Left cardiac atrium (tissue), 4 donors: ENCODE data around the gene TCOF1. TPM values are rescaled to one million over a fixed set of nuclear protein-coding genes. Genes with fewer than 3 reads are reported as not detected.

Source experiments
- ATAC-seq, 2 donors: fragments of 200-7000 bp; cut with Tn5 transposase; one replicate each; pipeline ENCODE4 v1.9.1; 2020; ENCODE audit warnings: mild to moderate bottlenecking in 2 of 2, moderate library complexity in 2 of 2
- DNase-seq: peaks from one replicate; pipeline ENCODE4 v3.0.0-alpha.2; 2020
- intact Hi-C, 2 donors: fragments of 100-400 bp; cut with DNase I; formaldehyde crosslinking; loops; one replicate each; pipeline versions ENCODE4 v1.14.1 to v1.15.1; 2022 to 2023
- total RNA-seq, 2 donors: library from RNA; stranded (reverse); fragmentation: NEBNext Ultra II Directional; extraction: Animal tissue kit (Norgen Biotek cat#: 25700); gene quantifications; one replicate each; pipeline ENCODE4 v1.2.1, GENCODE V29; 2021
- donor health status: DM: no; HTN: yes; CAD: no.
- donor health status: DM: no; HTN: yes; CAD: no; lungs with severe emphysema.
- donor health status: DM: yes; HTN: yes; CAD: no.
- donor health status: Dilated cardiomyopathy.

Gene TCOF1
- total RNA-seq, 2 donors from 2014 or later = 17.4 to 18.5 TPM

- DNase-seq (no peak), ATAC-seq (no peak)
- intact Hi-C loops = no loop called here
These were observed 10.9 kb upstream of the TCOF1 start for GRCh38 chr5:150346592-150346991.

GRCh38 chr5:150347003-150347402, 10.5 kb upstream of the TCOF1 start:
- no peak for DNase-seq
- no peak for ATAC-seq
- intact Hi-C loops = no loop called here

GRCh38 chr5:150347451-150347850, 10.0 kb upstream of the TCOF1 start:
- intact Hi-C loops = no loop called here
- ATAC-seq (no peak), DNase-seq (no peak)

GRCh38 chr5:150349681-150350275, 7.7 kb upstream of the TCOF1 start:
- DNase-seq = no peak

GRCh38 chr5:150350524-150351344, 6.8 kb upstream of the TCOF1 start:
- DNase-seq (peak; percentile 68), ATAC-seq (peak; percentile 87)
- intact Hi-C loops = no loop called here

More at GRCh38 chr5:150349681-150350275, 7.7 kb upstream of the TCOF1 start:
- intact Hi-C loops = no loop called here
- no peak for ATAC-seq

DNA sequence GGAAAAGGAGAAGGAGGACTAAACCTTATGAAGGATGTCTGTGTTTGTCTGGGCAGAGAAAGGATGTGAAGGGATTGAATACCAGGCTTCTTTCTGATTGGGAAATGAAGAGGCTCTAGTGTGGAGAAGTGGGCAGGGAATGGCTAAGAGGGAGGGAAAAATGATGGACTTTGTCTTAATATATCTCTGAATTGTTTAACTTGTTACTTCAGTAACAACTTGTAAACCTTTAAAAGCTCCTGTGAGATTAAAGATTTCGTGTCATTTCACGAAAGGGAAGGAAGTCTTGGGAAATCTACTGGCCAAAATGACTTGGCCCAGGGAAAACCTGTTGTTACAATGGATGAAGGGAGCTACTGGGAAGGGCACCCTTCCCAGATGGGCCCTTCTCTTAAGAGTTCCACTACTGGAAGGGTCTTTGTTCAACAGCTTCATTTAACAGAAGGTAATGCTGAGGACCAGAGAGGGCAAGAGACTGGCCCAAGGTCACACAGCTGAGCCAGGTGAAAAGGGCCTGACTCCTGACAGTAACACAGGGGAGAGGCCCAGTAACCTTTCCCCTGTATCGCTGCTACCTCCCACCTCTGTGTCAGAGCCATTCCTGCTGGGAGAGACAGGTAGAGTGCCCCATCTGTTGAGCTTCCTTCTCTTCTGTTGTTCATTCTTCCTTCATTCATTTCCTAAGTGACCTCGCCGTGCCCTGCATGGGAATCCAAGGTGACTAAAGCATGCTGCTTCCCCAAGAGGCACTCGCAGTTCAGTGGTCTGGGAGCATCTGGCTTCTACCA, 5.1 kb upstream of the TCOF1 start:
- no peak for ATAC-seq
- DNase-seq = no peak
- intact Hi-C loops = no loop called here

- DNase-seq = no peak
- no peak for ATAC-seq
- intact Hi-C loops = no loop called here
These were observed 4.3 kb upstream of the TCOF1 start for GRCh38 chr5:150353032-150353675.

DNA sequence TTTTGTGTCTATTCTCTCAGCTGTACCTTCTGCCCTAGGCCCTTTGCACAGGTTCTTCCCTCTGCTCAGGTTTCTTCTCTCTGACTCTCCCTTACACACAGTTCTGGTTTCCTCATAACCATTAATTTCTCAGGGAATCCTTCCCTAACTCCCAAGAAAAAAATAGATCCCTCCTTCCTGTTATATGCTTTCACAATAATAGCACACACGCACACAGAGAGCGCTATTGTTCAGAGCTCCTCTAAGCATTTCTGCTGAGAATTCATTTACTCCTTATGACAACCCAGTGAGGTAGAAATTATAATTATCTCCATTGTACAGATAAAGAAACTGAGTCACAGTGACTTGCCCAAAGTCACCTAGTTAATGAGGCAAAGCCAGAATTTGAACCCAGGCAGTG, 1.7 kb upstream of the TCOF1 start:
- DNase-seq (no peak), ATAC-seq (no peak)
- intact Hi-C loops = loop anchor here in 1 of 2 donors (5.0 kb wide), 1 partner anchor 528 kb away; no protein-coding TSS in a partner anchor

- DNase-seq (no peak), ATAC-seq (no peak)
- intact Hi-C loops = loop anchor here in 1 of 2 donors (5.0 kb wide), 1 partner anchor 529 kb away; no protein-coding TSS in a partner anchor
These were observed 762 bp upstream of the TCOF1 start for GRCh38 chr5:150356575-150357294.

GRCh38 chr5:150358261-150359095, 981 bp downstream of the TCOF1 start:
- ATAC-seq (no peak), DNase-seq (no peak)
- intact Hi-C loops = loop anchor here in 1 of 2 donors (5.0 kb wide), 1 partner anchor 531 kb away; no protein-coding TSS in a partner anchor

GRCh38 chr5:150361301-150361700, 3.8 kb downstream of the TCOF1 start:
- intact Hi-C loops = no loop called here
- ATAC-seq = no peak
- no peak for DNase-seq

DNA sequence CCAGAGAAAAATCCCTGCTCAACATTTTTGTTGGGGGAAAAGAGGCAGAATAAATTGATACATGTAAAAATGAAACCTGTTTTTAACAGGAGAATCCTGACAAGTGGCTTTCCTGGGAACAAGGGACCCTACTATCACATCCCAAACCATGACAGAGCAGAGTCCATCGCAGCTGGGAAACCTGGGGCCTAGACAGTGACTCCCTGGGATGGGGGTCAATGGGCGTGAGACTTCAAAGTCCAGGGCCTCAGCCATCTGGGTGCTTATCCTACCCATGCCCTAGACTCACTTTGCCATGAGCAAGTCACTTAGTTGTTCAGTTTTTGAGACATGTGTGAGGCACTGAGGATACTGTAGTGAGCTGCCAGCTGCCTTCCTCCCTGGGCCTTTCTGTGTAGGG, 5.7 kb downstream of the TCOF1 start:
- intact Hi-C loops = no loop called here
- ATAC-seq = no peak

GRCh38 chr5:150364004-150364403, 6.5 kb downstream of the TCOF1 start:
- ATAC-seq = no peak

More for the DNA sequence above, 5.7 kb downstream of the TCOF1 start:
- DNase-seq = no peak

DNA sequence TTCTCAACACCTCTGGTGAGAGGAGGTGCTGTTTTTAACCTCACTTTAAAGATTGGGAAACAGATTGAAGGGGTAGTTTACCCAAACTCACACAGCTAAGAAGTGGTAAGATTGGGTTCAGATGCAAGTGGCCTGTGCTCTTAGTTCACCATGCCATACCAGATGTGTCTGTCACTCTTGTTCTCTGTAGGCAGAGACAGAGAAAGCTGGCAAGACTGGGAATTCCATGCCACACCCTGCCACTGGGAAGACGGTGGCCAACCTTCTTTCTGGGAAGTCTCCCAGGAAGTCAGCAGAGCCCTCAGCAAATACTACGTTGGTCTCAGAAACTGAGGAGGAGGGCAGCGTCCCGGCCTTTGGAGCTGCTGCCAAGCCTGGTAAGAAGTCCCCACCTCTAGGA, 11.0 kb downstream of the TCOF1 start:
- DNase-seq (no peak), ATAC-seq (no peak)
- intact Hi-C loops = no loop called here

More at GRCh38 chr5:150364004-150364403, 6.5 kb downstream of the TCOF1 start:
- intact Hi-C loops = no loop called here
- no peak for DNase-seq

DNA sequence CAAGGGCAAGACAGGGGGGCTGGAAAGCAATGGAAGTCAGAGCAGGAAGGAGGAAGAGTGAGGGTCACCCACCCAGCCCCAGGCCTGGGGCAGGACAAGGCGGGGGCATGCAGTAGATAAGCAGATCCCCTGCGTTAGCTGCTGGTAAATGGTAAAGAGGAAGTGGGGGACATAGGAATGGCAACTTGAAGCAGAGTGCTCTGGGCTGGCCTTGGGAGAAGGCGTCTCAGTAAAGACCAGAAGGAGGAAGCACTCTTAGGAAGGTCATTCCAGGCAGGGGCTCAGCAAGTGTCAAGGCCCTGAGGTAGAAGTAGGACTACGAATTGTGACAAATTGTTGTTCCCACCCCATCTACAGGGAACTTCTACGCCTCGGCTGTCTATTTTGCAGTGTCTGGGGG, 15.1 kb downstream of the TCOF1 start:
- no peak for DNase-seq
- intact Hi-C loops = no loop called here
- no peak for ATAC-seq

- no peak for ATAC-seq
- intact Hi-C loops = no loop called here
- DNase-seq = no peak
These were observed 17.2 kb downstream of the TCOF1 start for GRCh38 chr5:150374651-150375050.

GRCh38 chr5:150376799-150377771, 19.6 kb downstream of the TCOF1 start:
- intact Hi-C loops = no loop called here
- ATAC-seq (peak in 1 of 2 donors; percentile 25), DNase-seq (no peak)
